Panc1 (cell line): ENCODE measurements around the gene LCN1. TPM values are rescaled to one million over a fixed set of nuclear protein-coding genes. Genes with fewer than 3 reads are reported as not detected.
"Not testable (repeated sequence)": the region's sequence is repeated elsewhere in the genome, so short reads cannot be mapped to it uniquely, and the experiment has no call there.

Experiments used
- ATAC-seq: fragments of 200-7000 bp; cut with Tn5 transposase; 2 replicates; pipeline ENCODE4 v1.9.1; 2020; ENCODE audit warnings: mild to moderate bottlenecking, moderate library complexity
- BruUV-seq: library from RNA; stranded (reverse); fragments of 400-500 nt; replicated peaks from 2 replicates; lab custom pipeline; 2021; lab: Mats Ljungman, UMichigan
- CTCF ChIA-PET: fragments of 300-600 bp; sonication (Branson Sonifier 250); formaldehyde crosslinking; loops from one replicate; lab custom pipeline; 2022; ENCODE audit warnings: antibody characterized with exemption; lab: Charles Lee
- POLR2A ChIA-PET: fragments of 300-600 bp; sonication (Branson Sonifier 250); formaldehyde crosslinking; loops from one replicate; lab custom pipeline; 2022; ENCODE audit warnings: antibody characterized with exemption; lab: Charles Lee
- DNase-seq: peaks from one replicate; pipeline ENCODE4 v3.0.0-alpha.2; 2010; ENCODE audit warnings: low read depth, low spot score
- H3K27ac ChIP-seq: 2 replicates; pipeline ENCODE4 v1.5.1; 2011; ENCODE audit warnings: mild to moderate bottlenecking, low read length, inconsistent platforms
- H3K27me3 ChIP-seq: fragments of 200-500 bp; sonication (Bioruptor generic); 2 replicates; pipeline ENCODE4 v1.6.0; 2014; ENCODE audit warnings: low read length, inconsistent platforms; ENCODE audit not compliant: control insufficient read depth, insufficient read depth
- H3K36me3 ChIP-seq: fragments of 200-500 bp; sonication (Bioruptor generic); 2 replicates; pipeline ENCODE4 v1.5.1; 2014; ENCODE audit warnings: inconsistent platforms, mild to moderate bottlenecking, low read length, moderate library complexity; ENCODE audit not compliant: control insufficient read depth, insufficient read depth
- H3K4me1 ChIP-seq: 2 replicates; pipeline ENCODE4 v1.5.1; 2011; ENCODE audit warnings: inconsistent platforms, mild to moderate bottlenecking, low read length, moderate library complexity; ENCODE audit not compliant: control insufficient read depth, insufficient read depth
- H3K4me3 ChIP-seq, 2 experiments: 2 replicates each; pipeline ENCODE4 v1.5.1; 2011 to 2012; ENCODE audit warnings: low read depth in 2 of 2, low read length in 2 of 2, mild to moderate bottlenecking in 2 of 2, inconsistent platforms in 1 of 2, moderate library complexity in 1 of 2
- H3K9me3 ChIP-seq: fragments of 200-500 bp; sonication (Bioruptor generic); 2 replicates; pipeline ENCODE4 v1.5.1; 2014; ENCODE audit warnings: low read depth, mild to moderate bottlenecking, inconsistent platforms, low read length, moderate library complexity; ENCODE audit not compliant: control insufficient read depth, insufficient read depth
- CTCF ChIP-seq: fragments of 450-650 bp; IDR thresholded peaks from 2 replicates; pipeline ENCODE4 v1.5.1; 2017; ENCODE audit warnings: mild to moderate bottlenecking
- POLR2AphosphoS5 ChIP-seq: IDR thresholded peaks from 2 replicates; pipeline ENCODE4 v1.6.1; 2012; ENCODE audit warnings: mild to moderate bottlenecking, low read depth, low read length, moderate library complexity
- REST ChIP-seq, 2 experiments: IDR thresholded peaks; 2 replicates each; pipeline ENCODE4 v1.6.1; 2011 to 2012; ENCODE audit warnings: low read depth in 2 of 2, control low read depth in 1 of 2, low read length in 1 of 2, mild to moderate bottlenecking in 1 of 2, moderate library complexity in 1 of 2; ENCODE audit not compliant: insufficient read depth in 1 of 2
- SIN3A ChIP-seq: IDR thresholded peaks from 2 replicates; pipeline ENCODE4 v1.6.1; 2012; ENCODE audit warnings: low read depth, mild to moderate bottlenecking, low read length, moderate library complexity, borderline replicate concordance; ENCODE audit not compliant: insufficient read depth
- TCF7L2 ChIP-seq: IDR thresholded peaks from 2 replicates; pipeline ENCODE4 v1.6.1; 2011; ENCODE audit warnings: mild to moderate bottlenecking, low read depth, low read length, inconsistent platforms
- in situ Hi-C: cut with HindIII; loops from 2 replicates; pipeline ENCODE4 v1.10.0; 2016; ENCODE audit warnings: low sequenced_read_pairs, low pct_unique_long_range_greater_than_20kb
- intact Hi-C: fragments of 100-400 bp; cut with micrococcal nuclease; formaldehyde crosslinking; loops from one replicate; pipeline ENCODE4 v1.10.0; 2022; ENCODE audit not compliant: unreplicated experiment
- total RNA-seq: library from RNA; stranded (reverse); gene quantifications from one replicate; pipeline ENCODE4 v1.2.1, GENCODE V29; 2021; ENCODE audit not compliant: unreplicated experiment

LCN1 gene
- total RNA-seq, 1 experiment from 2014 or later: not detected

- BruUV-seq, in situ Hi-C loops: not testable (repeated sequence)
Measured at GRCh38 chr9:135546792-135547617, 25.8 kb downstream of the LCN1 start.

GRCh38 chr9:135547756-135548736 lies 26.8 kb downstream of the LCN1 start:
- H3K4me3 ChIP-seq: no peak overlapping the region
- H3K27me3 ChIP-seq: no peaks in the 10 kb centered on the region
- H3K9me3 ChIP-seq: no peaks in the 10 kb centered on the region
- DNase-seq (no peak), ATAC-seq (no peak)
- H3K4me1 ChIP-seq: no peaks in the 10 kb centered on the region
- intact Hi-C loops: no loop called here
- in situ Hi-C loops: no loop called here
- ChIA-PET CTCF (no interaction called here), POLR2A (no interaction called here)
- BruUV-seq: no TSS peak
- TF ChIP-seq SIN3A (no peak), CTCF (no peak), TCF7L2 (no peak), REST (IDR thresholded peaks at IDR 0.05; ENCODE audit: insufficient read depth in 1 of 2, low read depth in 2 of 2, low read length in 1 of 2) (no peak), POLR2AphosphoS5 (no peak)
- no peaks in the 10 kb centered on the region for H3K36me3 ChIP-seq
- no peak overlapping the region for H3K27ac ChIP-seq

More at GRCh38 chr9:135546792-135547617, 25.8 kb downstream of the LCN1 start:
- POLR2A ChIA-PET, H3K36me3 ChIP-seq, H3K4me3 ChIP-seq, CTCF ChIA-PET, H3K4me1 ChIP-seq, H3K27me3 ChIP-seq, ATAC-seq, DNase-seq, intact Hi-C loops, H3K9me3 ChIP-seq, H3K27ac ChIP-seq: not testable (repeated sequence)

- DNase-seq, BruUV-seq, ATAC-seq, POLR2A ChIA-PET, H3K27ac ChIP-seq, H3K27me3 ChIP-seq, intact Hi-C loops, H3K9me3 ChIP-seq, in situ Hi-C loops, CTCF ChIA-PET, H3K4me1 ChIP-seq, H3K4me3 ChIP-seq, H3K36me3 ChIP-seq: not testable (repeated sequence)
Measured at GRCh38 chr9:135549478-135550343, 28.5 kb downstream of the LCN1 start.
